Erythroblast (primary cell): ENCODE measurements around the gene C16orf54.
"Not testable (repeated sequence)": the region's sequence is repeated elsewhere in the genome, so short reads cannot be mapped to it uniquely, and the experiment has no call there.

Experiments
- GATA1 ChIP-seq: IDR thresholded peaks from 2 replicates; pipeline ENCODE4 v1.6.1; 2011; ENCODE audit warnings: low read depth, mild to moderate bottlenecking, control low read depth, low read length, moderate library complexity
- POLR2A ChIP-seq: IDR thresholded peaks from 2 replicates; pipeline ENCODE4 v1.6.1; 2011; ENCODE audit warnings: mild to moderate bottlenecking, low read length

GRCh38 chr16:29783094-29783953, 37.5 kb upstream of the C16orf54 start:
- TF ChIP-seq POLR2A, GATA1: not testable (repeated sequence)
